ENCODE data around the gene MACROD2. TPM values are rescaled to one million over a fixed set of nuclear protein-coding genes. Genes with fewer than 3 reads are reported as not detected.

Gene MACROD2
- total RNA-seq, 2 donors from 2014 or later: 0.95 to 4.2 TPM

DNA sequence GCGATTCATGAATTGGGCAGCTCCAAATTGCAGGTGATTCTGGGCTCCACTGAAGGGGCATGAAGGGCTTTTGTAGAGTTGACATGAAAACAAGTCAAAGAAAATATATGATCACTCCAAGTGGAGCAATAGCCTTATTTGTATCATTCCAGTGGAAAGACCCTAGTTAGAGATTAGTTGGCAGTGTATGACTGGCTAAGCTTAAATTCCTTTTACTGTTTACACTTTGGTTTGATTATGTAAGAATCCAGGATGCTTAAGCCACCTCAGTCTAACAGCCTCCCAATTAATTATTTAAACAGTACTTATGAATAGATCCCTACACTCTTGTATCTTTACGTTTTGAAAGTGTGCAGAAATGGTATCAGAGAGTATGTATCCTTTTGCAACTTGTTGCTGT, 1865.5 kb downstream of the MACROD2 start:
- TF ChIP-seq, protein P1, sequence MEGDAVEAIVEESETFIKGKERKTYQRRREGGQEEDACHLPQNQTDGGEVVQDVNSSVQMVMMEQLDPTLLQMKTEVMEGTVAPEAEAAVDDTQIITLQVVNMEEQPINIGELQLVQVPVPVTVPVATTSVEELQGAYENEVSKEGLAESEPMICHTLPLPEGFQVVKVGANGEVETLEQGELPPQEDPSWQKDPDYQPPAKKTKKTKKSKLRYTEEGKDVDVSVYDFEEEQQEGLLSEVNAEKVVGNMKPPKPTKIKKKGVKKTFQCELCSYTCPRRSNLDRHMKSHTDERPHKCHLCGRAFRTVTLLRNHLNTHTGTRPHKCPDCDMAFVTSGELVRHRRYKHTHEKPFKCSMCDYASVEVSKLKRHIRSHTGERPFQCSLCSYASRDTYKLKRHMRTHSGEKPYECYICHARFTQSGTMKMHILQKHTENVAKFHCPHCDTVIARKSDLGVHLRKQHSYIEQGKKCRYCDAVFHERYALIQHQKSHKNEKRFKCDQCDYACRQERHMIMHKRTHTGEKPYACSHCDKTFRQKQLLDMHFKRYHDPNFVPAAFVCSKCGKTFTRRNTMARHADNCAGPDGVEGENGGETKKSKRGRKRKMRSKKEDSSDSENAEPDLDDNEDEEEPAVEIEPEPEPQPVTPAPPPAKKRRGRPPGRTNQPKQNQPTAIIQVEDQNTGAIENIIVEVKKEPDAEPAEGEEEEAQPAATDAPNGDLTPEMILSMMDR (IDR thresholded peaks at IDR 0.05): no peak
- H3K27me3 ChIP-seq (replicated peaks; ENCODE audit: insufficient read depth): no peaks in the 10 kb centered on the region
- ATAC-seq (ENCODE audit: insufficient number of reproducible peaks, low FRiP score, low read depth): no peak

DNA sequence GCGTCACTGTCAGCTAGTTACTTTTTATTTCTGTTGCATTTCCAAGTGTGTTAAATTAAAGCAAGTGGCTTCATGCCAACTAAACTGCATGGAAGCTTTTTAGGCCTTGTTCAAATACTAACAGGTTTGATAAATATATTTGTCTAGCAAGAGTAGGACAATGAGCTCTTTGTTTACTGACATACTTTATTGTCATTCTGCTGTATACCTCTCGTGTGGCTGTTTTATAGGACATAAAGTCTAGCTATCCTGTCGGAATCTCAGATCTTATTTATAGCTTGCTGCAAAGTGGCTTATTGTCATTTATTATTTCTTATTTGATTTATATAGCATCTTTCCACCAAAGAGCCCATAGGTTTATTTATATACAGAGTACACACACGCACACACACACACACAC, 1866.9 kb downstream of the MACROD2 start:
- ATAC-seq (ENCODE audit: insufficient number of reproducible peaks, low FRiP score, low read depth): no peak

More for the DNA sequence above, 1865.5 kb downstream of the MACROD2 start:
- no peak overlapping the region for H3K27ac ChIP-seq
- H3K36me3 ChIP-seq: no peaks in the 10 kb centered on the region
- H3K4me3 ChIP-seq: no peak overlapping the region
- H3K9me3 ChIP-seq: no peaks in the 10 kb centered on the region
- DNase-seq (ENCODE audit: low spot score): no peak
- H3K4me1 ChIP-seq (ENCODE audit: control insufficient read depth in 1 of 2, low read depth in 2 of 2): no peaks in the 10 kb centered on the region

DNA sequence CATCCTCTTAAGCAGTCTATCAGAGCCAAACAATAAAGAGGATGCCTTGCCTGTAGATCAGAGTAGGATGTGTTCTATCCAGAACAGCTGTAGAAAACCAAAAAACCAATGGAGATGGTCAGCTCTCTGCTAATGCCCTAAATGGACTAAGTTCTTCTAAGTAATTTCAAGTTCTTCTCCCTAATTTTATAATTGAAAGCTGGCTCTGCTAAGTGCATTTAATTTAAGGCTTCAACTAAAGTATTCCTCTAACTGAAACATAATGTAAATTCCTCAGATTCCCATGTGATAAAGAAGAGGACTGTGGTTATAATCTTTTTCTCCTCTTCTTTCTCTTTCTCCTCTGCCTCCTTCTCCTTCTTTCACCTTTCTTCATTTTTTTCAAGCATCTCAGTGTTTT, 1868.4 kb downstream of the MACROD2 start:
- DNase-seq (ENCODE audit: low spot score): no peak
- TF ChIP-seq, protein P1 (IDR thresholded peaks at IDR 0.05): no peak
- no peaks in the 10 kb centered on the region for H3K36me3 ChIP-seq
- no peaks in the 10 kb centered on the region for H3K4me1 ChIP-seq (ENCODE audit: control insufficient read depth in 1 of 2, low read depth in 2 of 2)
- no peaks in the 10 kb centered on the region for H3K9me3 ChIP-seq
- ATAC-seq (ENCODE audit: insufficient number of reproducible peaks, low FRiP score, low read depth): no peak
- no peak overlapping the region for H3K4me3 ChIP-seq
- no peaks in the 10 kb centered on the region for H3K27me3 ChIP-seq (replicated peaks; ENCODE audit: insufficient read depth)
- H3K27ac ChIP-seq: no peak overlapping the region

More for the DNA sequence above, 1866.9 kb downstream of the MACROD2 start:
- Histone ChIP-seq H3K36me3 (no peaks in the 10 kb centered on the region), H3K4me1 (ENCODE audit: control insufficient read depth in 1 of 2, low read depth in 2 of 2) (no peaks in the 10 kb centered on the region), H3K27ac (no peak overlapping the region), H3K27me3 (replicated peaks; ENCODE audit: insufficient read depth) (no peaks in the 10 kb centered on the region), H3K9me3 (no peaks in the 10 kb centered on the region), H3K4me3 (no peak overlapping the region)
- TF ChIP-seq, protein P1 (IDR thresholded peaks at IDR 0.05): no peak
- no peak for DNase-seq (ENCODE audit: low spot score)

DNA sequence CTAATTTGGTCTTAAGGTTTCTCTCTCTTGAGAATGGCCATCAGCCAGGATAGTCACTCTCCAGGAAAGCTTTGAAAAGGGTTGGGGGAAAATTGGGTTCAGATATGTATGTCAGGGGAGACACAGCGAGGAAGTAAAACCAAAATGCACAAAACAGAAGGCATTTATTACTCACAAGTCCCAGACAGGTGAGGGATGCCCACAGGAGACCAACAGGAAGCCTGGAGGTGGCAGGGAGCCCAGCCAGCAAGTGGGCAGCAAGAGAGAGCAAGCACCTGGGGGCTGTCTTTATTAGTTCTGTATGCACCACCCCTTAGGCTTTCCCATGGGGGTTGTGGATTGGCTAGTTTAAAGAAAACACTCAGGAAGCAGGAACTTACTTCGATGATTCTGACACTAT, 1870.2 kb downstream of the MACROD2 start:
- Histone ChIP-seq H3K36me3 (no peaks in the 10 kb centered on the region), H3K9me3 (no peaks in the 10 kb centered on the region), H3K4me3 (no peak overlapping the region), H3K4me1 (ENCODE audit: control insufficient read depth in 1 of 2, low read depth in 2 of 2) (no peaks in the 10 kb centered on the region), H3K27ac (no peak overlapping the region), H3K27me3 (replicated peaks; ENCODE audit: insufficient read depth) (no peaks in the 10 kb centered on the region)
- DNase-seq (ENCODE audit: low spot score) (no peak), ATAC-seq (ENCODE audit: insufficient number of reproducible peaks, low FRiP score, low read depth) (no peak)
- TF ChIP-seq, protein P1 (IDR thresholded peaks at IDR 0.05): no peak

DNA sequence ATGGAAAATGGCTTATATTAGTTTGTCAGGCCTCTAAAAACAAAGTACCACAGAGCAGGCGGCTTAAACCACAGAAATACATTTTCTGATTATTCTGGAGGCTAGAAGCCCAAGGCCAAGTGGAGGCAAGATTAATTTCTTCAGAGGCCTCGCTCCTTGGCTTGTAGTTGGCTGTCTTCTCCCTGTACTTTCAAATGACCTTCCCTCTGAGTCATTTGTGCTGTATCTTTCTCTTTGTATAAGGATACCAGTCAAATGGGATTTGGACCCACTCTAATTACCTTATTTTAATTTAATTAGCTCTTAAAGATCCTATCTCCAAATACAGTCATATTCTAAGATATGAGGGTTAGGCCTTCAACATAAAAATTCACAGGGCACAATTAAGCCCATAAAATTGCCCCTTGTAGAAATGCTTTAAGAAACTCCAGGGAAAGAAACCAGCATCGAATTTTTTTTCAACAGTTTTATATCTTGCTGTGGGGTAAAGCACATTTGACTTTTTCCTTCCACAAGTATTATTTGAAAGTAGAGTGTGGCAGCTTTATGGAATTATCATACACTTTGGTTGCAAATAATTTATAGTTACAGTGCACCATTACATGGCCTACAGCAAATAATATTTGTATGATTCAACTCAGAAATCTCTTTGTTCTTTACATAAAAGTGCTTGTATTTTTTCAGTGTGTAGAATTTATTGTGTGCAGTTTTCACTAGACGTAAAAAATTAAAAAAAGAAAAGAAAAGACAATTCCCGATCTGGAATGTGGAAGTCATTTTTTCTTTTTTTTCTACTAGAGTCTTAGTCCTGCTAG, 1871.8 kb downstream of the MACROD2 start:
- no peak for ATAC-seq (ENCODE audit: insufficient number of reproducible peaks, low FRiP score, low read depth)
- no peak overlapping the region for H3K4me3 ChIP-seq
- TF ChIP-seq, protein P1 (IDR thresholded peaks at IDR 0.05): no peak
- no peaks in the 10 kb centered on the region for H3K9me3 ChIP-seq
- H3K4me1 ChIP-seq (ENCODE audit: control insufficient read depth in 1 of 2, low read depth in 2 of 2): no peaks in the 10 kb centered on the region
- no peaks in the 10 kb centered on the region for H3K27me3 ChIP-seq (replicated peaks; ENCODE audit: insufficient read depth)
- H3K36me3 ChIP-seq: no peaks in the 10 kb centered on the region
- no peak overlapping the region for H3K27ac ChIP-seq
- DNase-seq (ENCODE audit: low spot score): no peak
